Esophagus mucosa (tissue), 1 donor: ENCODE data around the gene LHX4. TPM values are rescaled to one million over a fixed set of nuclear protein-coding genes. Genes with fewer than 3 reads are reported as not detected.

Source experiments
- ATAC-seq: fragments of 200-7000 bp; cut with Tn5 transposase; one replicate; pipeline ENCODE4 v1.9.1; 2020
- total RNA-seq: library from RNA; stranded (reverse); gene quantifications from one replicate; pipeline ENCODE4 v1.2.4, GENCODE V29; 2023
- donor health status: DM: yes; HTN: yes; CAD: no.

LHX4 gene
- total RNA-seq, result 0.08 TPM

DNA sequence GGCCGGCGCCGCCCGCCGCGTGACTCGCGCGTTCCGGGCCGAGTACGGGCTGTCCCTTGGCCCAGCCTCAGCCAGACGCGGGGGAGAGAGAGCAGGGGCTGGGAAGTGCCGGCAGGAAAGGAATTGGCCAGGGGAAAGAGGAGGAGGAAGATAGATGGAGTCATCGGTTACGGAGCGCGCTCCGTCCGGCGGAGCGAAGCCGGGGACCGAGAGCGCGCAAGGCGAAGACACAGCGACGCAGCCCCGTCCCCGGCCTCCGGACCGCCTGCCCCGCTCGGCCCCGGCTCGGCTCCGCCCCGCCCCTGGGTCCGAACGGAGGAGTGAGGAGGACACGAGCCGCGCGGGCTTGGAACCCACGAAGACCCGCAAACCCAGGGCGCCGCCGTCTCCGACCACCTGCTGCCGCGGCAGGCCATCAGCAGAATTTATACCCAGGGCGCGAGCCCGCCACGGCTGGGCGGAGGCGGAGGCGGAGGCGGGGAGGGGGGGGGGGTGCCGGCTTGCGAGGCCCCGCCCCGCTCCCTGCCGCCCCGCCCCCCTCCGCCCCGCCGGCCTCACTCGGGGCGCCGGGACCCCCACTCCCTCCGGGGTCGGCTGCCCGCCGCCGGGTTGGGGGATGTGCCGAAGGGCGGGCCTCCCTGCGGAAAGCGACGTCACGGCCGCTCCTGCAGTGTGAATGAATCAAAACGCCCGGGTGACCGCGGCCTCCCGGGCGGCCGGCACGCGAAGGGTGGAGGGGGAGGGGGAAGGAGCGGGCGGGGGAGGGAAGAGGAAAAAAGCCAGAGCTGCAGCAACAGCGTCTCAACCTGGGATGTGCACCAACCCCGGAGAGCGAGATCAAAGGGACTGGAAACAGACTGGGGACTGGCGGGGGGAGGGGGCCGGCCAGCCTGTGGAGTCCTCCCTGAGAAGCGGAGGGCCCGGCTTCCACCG, at the start of gene LHX4:
Gene LHX4, plus strand, starts transcription at position 782 of the 933 bp plus-strand sequence. CDS start 266 bp downstream, outside the sequence.
- peak; percentile 29 for ATAC-seq

- no peak for ATAC-seq
These were observed 49.0 kb upstream of the LHX4 start for GRCh38 chr1:180181048-180181447.

DNA sequence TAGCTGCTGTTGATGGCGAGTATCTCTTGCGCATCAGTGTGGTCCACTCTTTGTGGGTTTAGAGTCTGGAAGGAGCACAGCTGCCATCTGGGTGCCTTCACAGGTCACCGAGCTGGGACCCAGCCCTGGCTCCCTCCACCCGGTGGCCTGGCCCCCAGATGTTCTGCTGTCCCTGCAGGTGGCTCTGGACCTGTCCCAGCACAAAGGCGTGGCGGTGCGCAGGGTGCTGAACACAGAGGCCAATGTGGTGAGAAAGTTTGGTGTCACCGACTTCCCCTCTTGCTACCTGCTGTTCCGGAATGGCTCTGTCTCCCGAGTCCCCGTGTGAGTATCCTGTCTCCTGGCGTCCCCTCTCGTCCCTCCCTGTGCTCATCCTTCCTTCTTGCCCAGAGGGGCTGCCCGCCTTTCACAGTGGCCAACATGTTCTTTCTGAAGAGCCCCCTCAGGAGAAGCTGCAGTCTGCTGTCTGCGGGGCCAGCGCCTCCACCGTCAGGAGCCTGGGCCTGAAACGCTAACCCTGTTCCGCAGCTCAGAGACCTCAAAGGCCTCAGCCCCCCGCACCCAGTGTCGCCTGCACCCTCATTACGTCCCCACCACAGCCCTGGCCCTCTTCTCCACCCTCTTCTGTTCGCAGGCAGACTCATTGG, 47.9 kb upstream of the LHX4 start:
- ATAC-seq, result no peak

DNA sequence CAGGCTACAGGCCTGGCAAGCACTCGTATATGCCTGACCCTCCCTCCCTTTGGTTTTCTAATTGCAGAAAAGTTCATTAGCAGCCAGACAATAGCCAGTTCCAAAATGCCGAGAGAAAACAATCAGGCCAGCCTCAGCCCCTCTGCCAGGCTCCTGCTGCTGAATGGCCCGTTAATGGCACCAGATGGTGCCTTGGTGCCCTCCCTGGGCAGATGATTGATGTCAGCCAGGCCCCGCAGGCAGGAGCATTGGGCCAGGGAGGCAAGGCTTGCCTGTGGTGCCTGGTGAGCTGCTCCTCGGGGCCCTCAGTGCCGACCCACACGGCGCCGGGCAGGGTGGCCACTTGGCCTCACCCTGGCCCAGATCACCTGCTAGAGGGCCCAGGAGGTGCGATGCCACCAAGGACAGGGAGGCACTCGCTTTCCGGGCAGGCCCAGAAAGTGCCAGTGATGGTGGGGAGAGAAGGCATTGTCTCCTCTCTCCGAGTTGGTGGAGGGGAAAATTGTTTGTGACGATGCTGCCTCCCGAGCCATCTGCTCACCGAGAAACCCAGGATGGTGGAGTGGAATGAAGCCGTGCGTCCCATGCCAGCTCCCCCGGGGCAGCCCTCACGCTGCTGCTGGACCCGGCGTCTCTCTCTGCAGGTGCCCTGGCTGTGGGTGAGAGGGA, 47.3 kb upstream of the LHX4 start:
- ATAC-seq, result no peak

GRCh38 chr1:180183426-180183825, 46.6 kb upstream of the LHX4 start:
- ATAC-seq, result no peak

DNA sequence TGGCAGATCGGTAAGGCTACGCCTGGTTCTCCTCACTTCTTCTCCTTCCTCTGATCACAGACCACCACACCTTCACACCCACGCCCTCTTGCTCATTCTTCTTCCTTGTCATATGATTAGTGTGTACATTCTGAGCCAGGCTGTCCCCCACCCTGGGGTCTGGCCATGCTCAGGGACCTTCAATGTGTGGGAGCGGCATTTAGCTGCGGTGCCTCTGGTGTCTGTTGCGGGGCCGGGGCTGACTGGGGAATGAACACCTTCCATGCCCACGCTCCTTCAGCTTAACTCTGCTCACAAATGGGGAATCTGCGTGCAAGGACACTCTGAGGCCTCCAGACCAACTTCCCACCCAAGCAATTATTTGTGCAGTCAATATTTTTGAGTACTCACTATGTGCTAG, 46.0 kb upstream of the LHX4 start:
- no peak for ATAC-seq

GRCh38 chr1:180185281-180185680, 44.8 kb upstream of the LHX4 start:
- ATAC-seq, result no peak

GRCh38 chr1:180185971-180186645, 44.0 kb upstream of the LHX4 start:
- ATAC-seq, result no peak

DNA sequence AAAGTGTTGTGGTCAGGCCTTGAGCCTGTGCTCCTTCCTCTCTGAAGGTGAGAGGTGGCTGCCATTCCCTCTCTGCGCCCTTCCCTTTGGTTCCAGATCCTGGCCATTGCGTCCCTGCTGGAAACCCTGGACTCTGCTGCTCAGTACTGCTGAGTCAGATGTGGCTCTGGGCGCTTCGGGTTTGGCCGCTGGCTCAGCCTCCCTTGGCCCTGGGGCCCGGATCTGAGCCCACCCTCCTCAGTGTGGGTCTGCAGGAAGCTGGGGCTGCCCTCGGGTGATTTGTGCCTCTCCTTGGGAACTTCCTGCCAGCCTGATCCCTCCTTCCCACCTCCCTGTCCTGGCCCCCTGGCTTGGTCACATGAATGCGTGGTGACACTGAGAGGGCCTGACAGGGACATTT, 43.2 kb upstream of the LHX4 start:
- ATAC-seq, result no peak

DNA sequence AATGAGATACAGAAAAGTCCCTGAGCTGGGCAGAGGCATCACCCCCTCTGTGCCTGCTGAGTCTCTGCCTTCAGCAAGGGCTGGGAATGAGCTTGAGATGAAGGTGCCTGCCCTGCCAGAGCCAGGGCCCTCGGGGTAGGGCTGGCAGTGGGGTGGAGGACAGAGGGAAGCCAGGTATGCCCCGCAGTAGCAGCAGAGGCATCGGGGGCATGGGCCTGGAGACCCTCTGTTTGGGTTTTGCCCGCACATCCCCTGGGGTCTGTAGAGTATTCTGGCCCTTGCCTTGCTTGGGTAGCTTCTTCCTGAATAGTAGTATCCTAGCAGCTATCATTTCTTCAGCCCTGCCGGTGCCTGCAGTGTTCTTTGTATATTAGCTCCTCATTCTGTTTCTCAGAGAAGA, 42.4 kb upstream of the LHX4 start:
- ATAC-seq, result no peak

- peak; percentile 63 for ATAC-seq
These were observed 42.0 kb upstream of the LHX4 start for GRCh38 chr1:180188091-180188506.

DNA sequence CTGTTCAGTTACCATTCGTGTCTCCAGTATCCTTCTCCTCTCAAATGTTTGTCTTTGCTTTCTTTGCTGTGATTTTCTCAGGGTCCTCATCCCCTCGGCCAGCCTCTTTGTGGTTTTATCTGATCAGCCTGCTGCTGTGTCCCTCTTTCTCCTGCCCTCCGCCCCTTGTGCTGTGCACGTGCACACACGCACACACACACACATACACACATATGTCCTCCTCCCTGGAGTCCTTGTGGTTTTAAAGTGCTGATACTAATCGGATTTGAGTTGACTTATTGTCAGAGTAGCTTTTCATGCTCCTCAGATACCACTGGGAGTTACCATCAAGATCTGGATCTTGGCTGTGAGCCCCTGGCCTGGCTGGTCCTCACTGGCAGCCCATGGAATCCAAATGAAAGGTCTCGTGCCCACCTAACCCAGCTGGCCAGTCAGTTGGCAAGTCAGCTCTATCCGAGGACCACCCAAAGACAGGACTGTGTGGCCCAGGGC, 41.3 kb upstream of the LHX4 start:
- no peak for ATAC-seq

- no peak for ATAC-seq
These were observed 40.0 kb upstream of the LHX4 start for GRCh38 chr1:180190091-180190490.

GRCh38 chr1:180192172-180192571, 37.9 kb upstream of the LHX4 start:
- ATAC-seq, result no peak

GRCh38 chr1:180193141-180194047, 36.7 kb upstream of the LHX4 start:
- no peak for ATAC-seq

GRCh38 chr1:180194048-180194425, 36.0 kb upstream of the LHX4 start:
- ATAC-seq, result no peak

- no peak for ATAC-seq
These were observed 35.4 kb upstream of the LHX4 start for GRCh38 chr1:180194546-180195207.

DNA sequence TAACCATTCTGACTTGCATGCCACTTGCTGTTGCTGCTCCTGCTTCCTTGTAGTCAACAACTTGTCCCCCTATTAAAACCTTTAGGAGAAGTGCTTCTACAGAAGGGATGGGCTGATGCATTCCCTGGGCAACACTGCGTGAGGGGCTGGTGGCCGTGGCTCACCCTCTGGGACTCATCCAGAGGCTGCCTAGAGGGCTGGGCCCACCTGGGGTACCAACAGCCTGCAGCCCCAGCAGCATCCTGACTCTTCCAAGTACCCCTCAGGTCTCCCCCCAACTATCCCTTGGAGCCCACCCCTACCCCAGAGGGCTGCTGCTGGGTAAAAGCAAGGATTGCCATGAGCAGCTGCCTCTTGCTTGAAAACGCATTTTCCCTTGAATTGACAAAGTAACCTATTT, 34.7 kb upstream of the LHX4 start:
- no peak for ATAC-seq

- ATAC-seq, result no peak
These were observed 34.1 kb upstream of the LHX4 start for GRCh38 chr1:180195916-180196315.

DNA sequence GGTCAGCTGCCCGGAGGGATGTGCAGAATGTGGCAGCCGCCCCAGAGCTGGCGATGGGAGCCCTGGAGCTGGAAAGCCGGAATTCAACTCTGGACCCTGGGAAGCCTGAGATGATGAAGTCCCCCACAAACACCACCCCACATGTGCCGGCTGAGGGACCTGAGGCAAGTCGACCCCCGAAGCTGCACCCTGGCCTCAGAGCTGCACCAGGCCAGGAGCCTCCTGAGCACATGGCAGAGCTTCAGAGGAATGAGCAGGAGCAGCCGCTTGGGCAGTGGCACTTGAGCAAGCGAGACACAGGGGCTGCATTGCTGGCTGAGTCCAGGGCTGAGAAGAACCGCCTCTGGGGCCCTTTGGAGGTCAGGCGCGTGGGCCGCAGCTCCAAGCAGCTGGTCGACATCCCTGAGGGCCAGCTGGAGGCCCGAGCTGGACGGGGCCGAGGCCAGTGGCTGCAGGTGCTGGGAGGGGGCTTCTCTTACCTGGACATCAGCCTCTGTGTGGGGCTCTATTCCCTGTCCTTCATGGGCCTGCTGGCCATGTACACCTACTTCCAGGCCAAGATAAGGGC, 33.5 kb upstream of the LHX4 start:
- ATAC-seq, result no peak

DNA sequence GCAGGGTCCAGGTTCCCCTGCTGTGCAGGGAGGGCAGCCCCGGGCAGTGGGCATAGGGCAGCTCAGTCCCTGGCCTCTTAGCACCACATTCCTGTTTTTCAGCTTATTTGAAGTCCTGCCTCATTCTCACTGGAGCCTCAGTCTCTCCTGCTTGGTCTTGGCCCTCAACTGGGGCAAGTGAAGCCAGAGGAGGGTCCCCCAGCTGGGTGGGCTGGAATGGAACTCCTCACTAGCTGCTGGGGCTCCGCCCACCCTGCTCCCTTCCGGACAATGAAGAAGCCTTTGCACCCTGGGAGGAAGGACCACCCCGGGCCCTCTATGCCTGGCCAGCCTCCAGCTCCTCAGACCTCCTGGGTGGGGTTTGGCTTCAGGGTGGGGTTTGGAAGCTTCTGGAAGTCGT, 32.8 kb upstream of the LHX4 start:
- no peak for ATAC-seq
